MM.1S (cell line): ENCODE data around the gene S100A7.

ENCODE experiments used
- DNase-seq: peaks from one replicate; pipeline ENCODE4 v3.0.0-alpha.2; 2015
- H2AFZ ChIP-seq: fragments of 300-600 bp; sonication (generic); 2 replicates; pipeline ENCODE4 v1.6.0; 2016; ENCODE audit warnings: antibody characterized with exemption, low read length
- H3F3A ChIP-seq: fragments of 300-600 bp; sonication (generic); 2 replicates; pipeline ENCODE4 v1.6.1; 2016; ENCODE audit warnings: mild to moderate bottlenecking, antibody characterized with exemption, low read length, moderate library complexity, mixed read lengths; ENCODE audit not compliant: insufficient read depth
- H3K27ac ChIP-seq: fragments of 300-600 bp; sonication (generic); 2 replicates; pipeline ENCODE4 v1.5.1; 2016; ENCODE audit warnings: mild to moderate bottlenecking, low read length
- H3K27me3 ChIP-seq: fragments of 300-600 bp; sonication (generic); replicated peaks from 2 replicates; pipeline ENCODE4 v1.6.0; 2016; ENCODE audit warnings: low read length; ENCODE audit not compliant: insufficient read depth
- H3K36me3 ChIP-seq: fragments of 300-600 bp; sonication (generic); replicated peaks from 2 replicates; pipeline ENCODE4 v1.6.1; 2016; ENCODE audit warnings: mild to moderate bottlenecking, low read length, mixed read lengths; ENCODE audit not compliant: insufficient read depth
- H3K4me1 ChIP-seq: fragments of 300-600 bp; sonication (generic); 2 replicates; pipeline ENCODE4 v1.6.1; 2016; ENCODE audit warnings: low read length, mixed read lengths
- H3K4me2 ChIP-seq: fragments of 300-600 bp; sonication (generic); 2 replicates; pipeline ENCODE4 v1.6.0; 2016; ENCODE audit warnings: low read depth, low read length
- H3K4me3 ChIP-seq: fragments of 300-600 bp; sonication (generic); 2 replicates; pipeline ENCODE4 v1.5.1; 2016; ENCODE audit warnings: low read length, mixed read lengths
- H3K79me2 ChIP-seq: fragments of 300-600 bp; sonication (generic); 2 replicates; pipeline ENCODE4 v1.6.1; 2016; ENCODE audit warnings: mixed run types, low read length, mixed read lengths
- H3K9ac ChIP-seq: fragments of 300-600 bp; sonication (generic); 2 replicates; pipeline ENCODE4 v1.6.1; 2016; ENCODE audit warnings: low read length, mixed read lengths
- H3K9me2 ChIP-seq: fragments of 300-600 bp; sonication (generic); replicated peaks from 2 replicates; pipeline ENCODE4 v1.6.1; 2016; ENCODE audit warnings: mild to moderate bottlenecking, low read length, mixed read lengths; ENCODE audit not compliant: insufficient read depth
- H3K9me3 ChIP-seq: fragments of 300-600 bp; sonication (generic); replicated peaks from 2 replicates; pipeline ENCODE4 v1.6.1; 2016; ENCODE audit warnings: mild to moderate bottlenecking, low read length, mixed read lengths; ENCODE audit not compliant: insufficient read depth
- H4K20me1 ChIP-seq: fragments of 300-600 bp; sonication (generic); 2 replicates; pipeline ENCODE4 v1.6.1; 2016; ENCODE audit warnings: mild to moderate bottlenecking, low read length, moderate library complexity, mixed read lengths; ENCODE audit not compliant: insufficient read depth
- CTCF ChIP-seq: fragments of 300-600 bp; sonication (generic); IDR thresholded peaks from 2 replicates; pipeline ENCODE4 v1.5.1; 2016; ENCODE audit warnings: antibody characterized with exemption, low read length, mixed read lengths
- EZH2 ChIP-seq: fragments of 300-600 bp; sonication (generic); optimal IDR thresholded peaks from 2 replicates; pipeline ENCODE3; 2017; ENCODE audit warnings: low read depth, mild to moderate bottlenecking, antibody characterized with exemption, low read length, mixed read lengths
- EZH2phosphoT487 ChIP-seq: fragments of 300-600 bp; sonication (generic); IDR thresholded peaks from 2 replicates; pipeline ENCODE4 v1.6.1; 2018; ENCODE audit warnings: antibody characterized with exemption, low read length

S100A7 gene

GRCh38 chr1:153431928-153432327 lies 28.5 kb downstream of the S100A7 start:
- peaks cover 19% of the 10 kb centered on the region; the same call in 1 of the 2 replicates for H3K27me3 ChIP-seq

GRCh38 chr1:153431427-153431826 lies 29.0 kb downstream of the S100A7 start:
- H3K27me3 ChIP-seq, result peaks cover 24% of the 10 kb centered on the region; the same call in 1 of the 2 replicates
- TF ChIP-seq EZH2phosphoT487 (no peak), CTCF (no peak), EZH2 (no peak)
- no peaks in the 10 kb centered on the region for H3K4me1 ChIP-seq
- no peak overlapping the region for H3K4me3 ChIP-seq
- no peak overlapping the region for H2AFZ ChIP-seq
- no peaks in the 10 kb centered on the region for H3K9me2 ChIP-seq
- H3K9ac ChIP-seq, result no peak overlapping the region
- no peak overlapping the region for H3K4me2 ChIP-seq
- H3K36me3 ChIP-seq, result no peaks in the 10 kb centered on the region
- no peaks in the 10 kb centered on the region for H3K79me2 ChIP-seq
- H4K20me1 ChIP-seq, result no peaks in the 10 kb centered on the region
- H3F3A ChIP-seq, result no peaks in the 10 kb centered on the region
- no peak overlapping the region for H3K27ac ChIP-seq
- DNase-seq, result peak; percentile 1
- H3K9me3 ChIP-seq, result no peaks in the 10 kb centered on the region

More at GRCh38 chr1:153431928-153432327, 28.5 kb downstream of the S100A7 start:
- Histone ChIP-seq H3K9ac (no peak overlapping the region), H3K9me3 (no peaks in the 10 kb centered on the region), H3F3A (no peaks in the 10 kb centered on the region), H2AFZ (no peak overlapping the region), H3K79me2 (no peaks in the 10 kb centered on the region), H3K27ac (no peak overlapping the region), H3K36me3 (no peaks in the 10 kb centered on the region), H4K20me1 (no peaks in the 10 kb centered on the region), H3K9me2 (no peaks in the 10 kb centered on the region), H3K4me2 (no peak overlapping the region), H3K4me1 (no peaks in the 10 kb centered on the region), H3K4me3 (no peak overlapping the region)
- no peak for TF ChIP-seq EZH2
- TF ChIP-seq CTCF, result no peak
- no peak for TF ChIP-seq EZH2phosphoT487
- DNase-seq, result peak; percentile 5

GRCh38 chr1:153431002-153431401 lies 29.4 kb downstream of the S100A7 start:
- no peaks in the 10 kb centered on the region for H3K9me2 ChIP-seq
- H3K36me3 ChIP-seq, result no peaks in the 10 kb centered on the region
- H4K20me1 ChIP-seq, result no peaks in the 10 kb centered on the region
- H3K4me2 ChIP-seq, result no peak overlapping the region
- H3K9me3 ChIP-seq, result no peaks in the 10 kb centered on the region
- no peak overlapping the region for H3K9ac ChIP-seq
- H3K27me3 ChIP-seq, result peaks cover 26% of the 10 kb centered on the region; the same call in 1 of the 2 replicates
- H3K27ac ChIP-seq, result no peak overlapping the region
- no peaks in the 10 kb centered on the region for H3K79me2 ChIP-seq
- no peaks in the 10 kb centered on the region for H3K4me1 ChIP-seq
- DNase-seq, result no peak
- TF ChIP-seq EZH2, result no peak
- no peak for TF ChIP-seq EZH2phosphoT487
- no peak for TF ChIP-seq CTCF
- H2AFZ ChIP-seq, result no peak overlapping the region
- no peaks in the 10 kb centered on the region for H3F3A ChIP-seq
- no peak overlapping the region for H3K4me3 ChIP-seq
